ENCODE results near the gene CELF2. TPM values are rescaled to one million over a fixed set of nuclear protein-coding genes. Genes with fewer than 3 reads are reported as not detected.

The CELF2 gene
- total RNA-seq, 1 experiment from 2014 or later, result not detected

DNA sequence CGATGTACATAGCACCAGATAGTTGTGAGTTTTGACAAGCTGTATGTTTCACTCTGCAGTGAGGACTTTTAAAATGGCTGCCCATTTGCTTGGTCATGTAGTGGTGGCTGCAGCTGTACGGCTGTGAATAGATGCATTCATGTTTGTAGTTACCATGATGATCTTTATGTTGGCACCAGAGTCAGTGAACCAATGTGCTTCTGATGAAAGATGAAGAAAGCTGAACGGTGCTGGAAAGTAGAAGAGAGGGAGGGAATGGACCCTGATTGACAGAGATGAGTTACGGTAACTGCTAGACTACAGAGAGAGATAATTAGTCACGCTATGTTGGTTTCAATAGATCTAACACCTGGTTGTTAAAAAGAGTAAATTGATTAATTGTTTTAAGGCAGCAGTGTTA lies 256.8 kb downstream of the CELF2 start:
- ChIA-PET POLR2A (ENCODE audit: low non-redundant PET) (no interaction called here), CTCF (no interaction called here)
- intact Hi-C loops (cut with micrococcal nuclease; ENCODE audit: unreplicated experiment), result no loop called here
- peaks cover 53% of the 10 kb centered on the region for H3K27me3 ChIP-seq (replicated peaks; ENCODE audit: insufficient read depth, low read depth, low read length, poor library complexity)
- BruUV-seq (replicated peaks), result no TSS peak
- no peak overlapping the region for H3K27ac ChIP-seq (ENCODE audit: low read depth, low read length, poor library complexity, severe bottlenecking)
- H3K4me3 ChIP-seq (ENCODE audit: low read depth, low read length, poor library complexity, severe bottlenecking), result no peak overlapping the region
- H3K4me1 ChIP-seq (ENCODE audit: insufficient read depth, low read length, poor library complexity, severe bottlenecking), result no peaks in the 10 kb centered on the region
- no peak for DNase-seq (ENCODE audit: low spot score)
- TF ChIP-seq EZH2 (IDR thresholded peaks at IDR 0.05; ENCODE audit: borderline replicate concordance, low read depth, low read length, poor library complexity, severe bottlenecking), result no peak
- TF ChIP-seq, protein P1, sequence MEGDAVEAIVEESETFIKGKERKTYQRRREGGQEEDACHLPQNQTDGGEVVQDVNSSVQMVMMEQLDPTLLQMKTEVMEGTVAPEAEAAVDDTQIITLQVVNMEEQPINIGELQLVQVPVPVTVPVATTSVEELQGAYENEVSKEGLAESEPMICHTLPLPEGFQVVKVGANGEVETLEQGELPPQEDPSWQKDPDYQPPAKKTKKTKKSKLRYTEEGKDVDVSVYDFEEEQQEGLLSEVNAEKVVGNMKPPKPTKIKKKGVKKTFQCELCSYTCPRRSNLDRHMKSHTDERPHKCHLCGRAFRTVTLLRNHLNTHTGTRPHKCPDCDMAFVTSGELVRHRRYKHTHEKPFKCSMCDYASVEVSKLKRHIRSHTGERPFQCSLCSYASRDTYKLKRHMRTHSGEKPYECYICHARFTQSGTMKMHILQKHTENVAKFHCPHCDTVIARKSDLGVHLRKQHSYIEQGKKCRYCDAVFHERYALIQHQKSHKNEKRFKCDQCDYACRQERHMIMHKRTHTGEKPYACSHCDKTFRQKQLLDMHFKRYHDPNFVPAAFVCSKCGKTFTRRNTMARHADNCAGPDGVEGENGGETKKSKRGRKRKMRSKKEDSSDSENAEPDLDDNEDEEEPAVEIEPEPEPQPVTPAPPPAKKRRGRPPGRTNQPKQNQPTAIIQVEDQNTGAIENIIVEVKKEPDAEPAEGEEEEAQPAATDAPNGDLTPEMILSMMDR (conservative IDR thresholded peaks at IDR 0.05; ENCODE audit: low read depth, low read length), result no peak
- no peaks in the 10 kb centered on the region for H3K9me3 ChIP-seq (ENCODE audit: low read depth, low read length, poor library complexity, severe bottlenecking)
- H3K36me3 ChIP-seq (ENCODE audit: insufficient read depth, low read length, poor library complexity, severe bottlenecking), result no peaks in the 10 kb centered on the region

DNA sequence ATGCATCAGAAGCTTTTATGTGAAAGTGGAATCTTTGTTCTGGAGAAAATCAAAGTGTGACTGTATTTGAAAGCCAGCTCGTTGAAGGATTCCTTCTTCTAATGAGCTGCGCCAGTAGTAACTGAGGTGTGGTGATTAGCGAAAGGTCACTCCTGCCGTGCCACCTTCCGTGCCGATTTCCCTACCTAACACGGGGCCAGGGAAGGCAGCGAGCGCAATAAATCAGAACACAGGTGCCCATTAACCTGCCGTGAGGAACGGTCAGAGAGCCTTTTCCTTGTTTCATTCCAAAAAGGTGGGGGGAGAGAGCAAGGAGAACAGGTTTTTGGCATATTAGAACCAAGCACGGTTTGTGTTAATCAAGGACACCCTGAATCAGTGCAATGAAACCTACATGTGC lies 258.0 kb downstream of the CELF2 start:
- H3K9me3 ChIP-seq (ENCODE audit: low read depth, low read length, poor library complexity, severe bottlenecking), result no peaks in the 10 kb centered on the region
- TF ChIP-seq EZH2 (IDR thresholded peaks at IDR 0.05; ENCODE audit: borderline replicate concordance, low read depth, low read length, poor library complexity, severe bottlenecking), result no peak
- TF ChIP-seq, protein P1 (conservative IDR thresholded peaks at IDR 0.05; ENCODE audit: low read depth, low read length), result no peak
- no peaks in the 10 kb centered on the region for H3K36me3 ChIP-seq (ENCODE audit: insufficient read depth, low read length, poor library complexity, severe bottlenecking)
- ChIA-PET CTCF (no interaction called here), POLR2A (ENCODE audit: low non-redundant PET) (no interaction called here)
- no peak for DNase-seq (ENCODE audit: low spot score)
- intact Hi-C loops (cut with micrococcal nuclease; ENCODE audit: unreplicated experiment), result no loop called here
- no peak overlapping the region for H3K4me3 ChIP-seq (ENCODE audit: low read depth, low read length, poor library complexity, severe bottlenecking)
- no peaks in the 10 kb centered on the region for H3K4me1 ChIP-seq (ENCODE audit: insufficient read depth, low read length, poor library complexity, severe bottlenecking)
- BruUV-seq (replicated peaks), result no TSS peak
- H3K27me3 ChIP-seq (replicated peaks; ENCODE audit: insufficient read depth, low read depth, low read length, poor library complexity), result peaks cover 52% of the 10 kb centered on the region
- H3K27ac ChIP-seq (ENCODE audit: low read depth, low read length, poor library complexity, severe bottlenecking), result no peak overlapping the region

DNA sequence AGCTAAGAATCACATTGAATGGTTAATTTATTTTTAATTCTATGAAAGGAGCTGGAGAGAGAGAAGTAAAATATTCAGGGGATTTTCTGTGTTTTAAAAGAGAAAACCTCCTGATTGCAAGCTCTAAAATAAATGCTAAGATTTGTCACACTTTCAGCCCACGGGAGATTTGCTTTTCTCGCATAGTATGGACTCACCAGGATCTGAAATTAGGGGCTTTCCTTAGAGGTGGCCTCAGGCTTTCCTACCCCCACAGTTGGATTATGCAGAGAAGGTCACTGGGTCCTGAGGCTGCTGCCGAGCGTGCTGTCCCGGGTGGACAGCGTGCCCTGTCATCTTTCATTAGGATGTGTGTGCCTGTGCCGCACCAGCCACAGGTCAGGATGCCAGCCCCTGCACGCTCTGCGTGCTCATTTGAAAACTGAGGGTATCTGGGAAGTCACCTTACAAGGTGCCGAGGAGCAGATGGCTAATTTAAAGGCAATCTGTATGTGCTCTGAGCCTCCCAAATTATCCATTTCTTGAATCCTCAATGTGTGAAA lies 258.8 kb downstream of the CELF2 start:
- ChIA-PET POLR2A (ENCODE audit: low non-redundant PET) (no interaction called here), CTCF (no interaction called here)
- intact Hi-C loops (cut with micrococcal nuclease; ENCODE audit: unreplicated experiment), result no loop called here
- H3K4me1 ChIP-seq (ENCODE audit: insufficient read depth, low read length, poor library complexity, severe bottlenecking), result no peaks in the 10 kb centered on the region
- H3K36me3 ChIP-seq (ENCODE audit: insufficient read depth, low read length, poor library complexity, severe bottlenecking), result no peaks in the 10 kb centered on the region
- TF ChIP-seq EZH2 (IDR thresholded peaks at IDR 0.05; ENCODE audit: borderline replicate concordance, low read depth, low read length, poor library complexity, severe bottlenecking), result no peak
- TF ChIP-seq, protein P1 (conservative IDR thresholded peaks at IDR 0.05; ENCODE audit: low read depth, low read length), result no peak
- H3K9me3 ChIP-seq (ENCODE audit: low read depth, low read length, poor library complexity, severe bottlenecking), result no peaks in the 10 kb centered on the region
- no peak for DNase-seq (ENCODE audit: low spot score)
- no TSS peak for BruUV-seq (replicated peaks)
- H3K4me3 ChIP-seq (ENCODE audit: low read depth, low read length, poor library complexity, severe bottlenecking), result no peak overlapping the region
- peaks cover 55% of the 10 kb centered on the region for H3K27me3 ChIP-seq (replicated peaks; ENCODE audit: insufficient read depth, low read depth, low read length, poor library complexity)
- H3K27ac ChIP-seq (ENCODE audit: low read depth, low read length, poor library complexity, severe bottlenecking), result no peak overlapping the region
